ENCODE measurements around the gene TBC1D22A. TPM values are rescaled to one million over a fixed set of nuclear protein-coding genes. Genes with fewer than 3 reads are reported as not detected.

The TBC1D22A gene
- total RNA-seq, 1 donor from 2014 or later: 28.9 TPM

DNA sequence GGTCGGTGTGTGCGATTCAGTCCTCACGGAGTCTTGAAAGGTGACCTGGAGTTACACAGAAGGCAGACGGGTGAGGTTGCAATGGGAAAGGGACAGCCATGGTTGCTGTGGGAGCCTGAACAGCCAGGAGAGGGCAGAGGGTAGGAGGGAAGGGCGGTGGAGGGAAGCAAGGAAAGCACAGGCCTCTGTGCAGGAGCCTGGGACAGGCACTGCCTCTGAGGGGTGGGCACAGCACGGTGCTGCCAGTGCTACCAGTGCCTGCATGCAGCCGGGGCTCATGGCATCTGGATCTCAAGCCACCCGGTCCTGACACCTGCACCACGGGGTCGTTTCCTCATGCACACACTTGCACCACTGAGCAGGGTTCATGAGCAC, 401.0 kb downstream of the TBC1D22A start:
- H3K27ac Mint-ChIP-seq (ENCODE audit: unreplicated experiment): no peak overlapping the region
- H3K4me1 Mint-ChIP-seq (ENCODE audit: unreplicated experiment): peaks cover 3% of the 10 kb centered on the region
- DNase-seq (ENCODE audit: extremely low spot score, unreplicated experiment): no peak
- H3K36me3 Mint-ChIP-seq (ENCODE audit: unreplicated experiment): peaks cover 3% of the 10 kb centered on the region
- H3K27me3 Mint-ChIP-seq (ENCODE audit: unreplicated experiment): no peaks in the 10 kb centered on the region
- TF ChIP-seq, protein P1, sequence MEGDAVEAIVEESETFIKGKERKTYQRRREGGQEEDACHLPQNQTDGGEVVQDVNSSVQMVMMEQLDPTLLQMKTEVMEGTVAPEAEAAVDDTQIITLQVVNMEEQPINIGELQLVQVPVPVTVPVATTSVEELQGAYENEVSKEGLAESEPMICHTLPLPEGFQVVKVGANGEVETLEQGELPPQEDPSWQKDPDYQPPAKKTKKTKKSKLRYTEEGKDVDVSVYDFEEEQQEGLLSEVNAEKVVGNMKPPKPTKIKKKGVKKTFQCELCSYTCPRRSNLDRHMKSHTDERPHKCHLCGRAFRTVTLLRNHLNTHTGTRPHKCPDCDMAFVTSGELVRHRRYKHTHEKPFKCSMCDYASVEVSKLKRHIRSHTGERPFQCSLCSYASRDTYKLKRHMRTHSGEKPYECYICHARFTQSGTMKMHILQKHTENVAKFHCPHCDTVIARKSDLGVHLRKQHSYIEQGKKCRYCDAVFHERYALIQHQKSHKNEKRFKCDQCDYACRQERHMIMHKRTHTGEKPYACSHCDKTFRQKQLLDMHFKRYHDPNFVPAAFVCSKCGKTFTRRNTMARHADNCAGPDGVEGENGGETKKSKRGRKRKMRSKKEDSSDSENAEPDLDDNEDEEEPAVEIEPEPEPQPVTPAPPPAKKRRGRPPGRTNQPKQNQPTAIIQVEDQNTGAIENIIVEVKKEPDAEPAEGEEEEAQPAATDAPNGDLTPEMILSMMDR (IDR thresholded peaks at IDR 0.05): no peak
- H3K4me3 Mint-ChIP-seq (ENCODE audit: unreplicated experiment): no peak overlapping the region
- H3K9me3 Mint-ChIP-seq (ENCODE audit: unreplicated experiment): no peaks in the 10 kb centered on the region

DNA sequence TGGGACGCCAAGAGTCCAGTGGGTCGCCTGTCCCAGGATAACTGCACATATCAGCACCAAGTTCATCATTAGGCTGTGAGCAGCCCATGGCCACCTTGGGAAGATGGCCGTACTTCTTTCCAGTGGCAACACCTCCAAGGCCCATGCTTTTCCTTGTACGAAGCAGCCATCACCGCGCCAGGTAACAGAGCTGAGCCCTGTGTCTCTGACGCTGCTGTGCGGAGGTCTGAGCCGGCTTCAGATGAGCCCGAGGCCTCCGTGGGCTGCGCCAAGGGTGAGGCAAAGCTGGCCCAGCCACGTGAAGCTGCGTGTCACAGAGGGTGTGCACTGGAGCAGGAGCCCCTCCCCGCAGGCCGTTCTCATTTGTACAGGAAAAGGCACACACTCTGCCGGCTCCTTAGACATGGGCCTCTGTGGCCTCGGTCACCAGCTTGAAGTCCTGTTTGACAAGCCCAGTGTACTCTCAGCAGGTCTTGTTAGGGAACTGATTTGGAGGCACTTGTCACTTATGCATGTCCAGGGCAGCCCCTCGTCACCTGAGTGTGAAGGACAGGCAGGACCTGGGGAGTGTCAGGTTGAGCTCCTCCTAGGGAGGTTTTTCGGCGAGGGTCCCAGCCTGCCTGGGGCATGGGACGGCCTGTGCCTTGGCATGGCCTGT, 401.5 kb downstream of the TBC1D22A start:
- H3K27ac Mint-ChIP-seq (ENCODE audit: unreplicated experiment): no peak overlapping the region
- peaks cover 3% of the 10 kb centered on the region for H3K36me3 Mint-ChIP-seq (ENCODE audit: unreplicated experiment)
- no peak overlapping the region for H3K4me3 Mint-ChIP-seq (ENCODE audit: unreplicated experiment)
- no peak for DNase-seq (ENCODE audit: extremely low spot score, unreplicated experiment)
- no peaks in the 10 kb centered on the region for H3K27me3 Mint-ChIP-seq (ENCODE audit: unreplicated experiment)
- H3K9me3 Mint-ChIP-seq (ENCODE audit: unreplicated experiment): no peaks in the 10 kb centered on the region
- peaks cover 3% of the 10 kb centered on the region for H3K4me1 Mint-ChIP-seq (ENCODE audit: unreplicated experiment)
- TF ChIP-seq, protein P1 (IDR thresholded peaks at IDR 0.05): no peak

- Mint-ChIP-seq H3K4me3 (ENCODE audit: unreplicated experiment) (no peak overlapping the region), H3K4me1 (ENCODE audit: unreplicated experiment) (peaks cover 3% of the 10 kb centered on the region)
Measured at GRCh38 chr22:47164514-47165337, 402.3 kb downstream of the TBC1D22A start.

DNA sequence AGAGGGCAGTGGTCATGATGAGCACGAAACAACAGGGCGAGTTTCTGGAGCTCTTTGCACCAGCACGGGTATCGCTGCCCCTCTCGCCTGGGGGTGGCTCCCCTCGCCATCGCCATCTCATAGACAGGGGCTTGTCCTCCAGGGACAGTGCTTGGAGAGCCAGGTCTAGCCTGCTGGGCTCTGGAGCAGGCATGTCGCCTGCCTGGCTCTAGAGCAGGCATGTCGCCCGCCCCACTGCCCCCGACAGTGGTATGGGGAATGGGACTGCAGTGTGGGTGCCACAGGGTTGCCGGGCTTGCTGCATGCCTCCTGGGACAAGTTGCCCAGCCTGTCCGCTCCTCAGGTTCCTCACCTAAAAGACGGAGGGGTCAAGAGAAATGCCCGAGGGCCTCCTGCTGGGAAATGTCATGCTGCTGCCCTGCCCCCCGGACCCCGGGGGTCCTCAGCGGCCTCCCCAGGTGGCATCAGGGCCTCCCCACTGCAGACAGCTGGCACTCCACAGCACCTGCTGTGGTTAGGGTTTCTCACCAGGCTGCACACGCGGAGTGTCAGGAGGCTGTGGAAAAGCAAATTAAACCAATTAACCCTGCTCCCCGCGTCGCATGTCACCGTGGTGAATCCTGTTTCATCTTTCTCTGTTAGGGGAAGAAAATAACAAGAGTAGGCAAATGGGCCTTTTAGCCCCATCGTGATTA, 403.0 kb downstream of the TBC1D22A start:
- Mint-ChIP-seq H3K4me3 (ENCODE audit: unreplicated experiment) (no peak overlapping the region), H3K4me1 (ENCODE audit: unreplicated experiment) (peaks cover 3% of the 10 kb centered on the region), H3K27me3 (ENCODE audit: unreplicated experiment) (no peaks in the 10 kb centered on the region), H3K27ac (ENCODE audit: unreplicated experiment) (no peak overlapping the region), H3K9me3 (ENCODE audit: unreplicated experiment) (no peaks in the 10 kb centered on the region), H3K36me3 (ENCODE audit: unreplicated experiment) (peaks cover 3% of the 10 kb centered on the region)
- DNase-seq (ENCODE audit: extremely low spot score, unreplicated experiment): no peak
- TF ChIP-seq, protein P1 (IDR thresholded peaks at IDR 0.05): no peak

More at GRCh38 chr22:47164514-47165337, 402.3 kb downstream of the TBC1D22A start:
- H3K9me3 Mint-ChIP-seq (ENCODE audit: unreplicated experiment): no peaks in the 10 kb centered on the region
- H3K27me3 Mint-ChIP-seq (ENCODE audit: unreplicated experiment): no peaks in the 10 kb centered on the region
- H3K27ac Mint-ChIP-seq (ENCODE audit: unreplicated experiment): no peak overlapping the region
- no peak for DNase-seq (ENCODE audit: extremely low spot score, unreplicated experiment)
- TF ChIP-seq, protein P1 (IDR thresholded peaks at IDR 0.05): no peak
- H3K36me3 Mint-ChIP-seq (ENCODE audit: unreplicated experiment): peaks cover 3% of the 10 kb centered on the region

- no peak overlapping the region for H3K4me3 Mint-ChIP-seq (ENCODE audit: unreplicated experiment)
- no peaks in the 10 kb centered on the region for H3K9me3 Mint-ChIP-seq (ENCODE audit: unreplicated experiment)
- H3K27ac Mint-ChIP-seq (ENCODE audit: unreplicated experiment): no peak overlapping the region
- H3K36me3 Mint-ChIP-seq (ENCODE audit: unreplicated experiment): peaks cover 3% of the 10 kb centered on the region
- H3K4me1 Mint-ChIP-seq (ENCODE audit: unreplicated experiment): peaks cover 3% of the 10 kb centered on the region
- no peaks in the 10 kb centered on the region for H3K27me3 Mint-ChIP-seq (ENCODE audit: unreplicated experiment)
- TF ChIP-seq, protein P1 (IDR thresholded peaks at IDR 0.05): no peak
- DNase-seq (ENCODE audit: extremely low spot score, unreplicated experiment): no peak
Measured at GRCh38 chr22:47166033-47166404, 403.6 kb downstream of the TBC1D22A start.

Measured in osteocyte (in vitro differentiated cells).